Uterus (tissue), 4 donors: ENCODE measurements around the gene CARD11. TPM values are rescaled to one million over a fixed set of nuclear protein-coding genes. Genes with fewer than 3 reads are reported as not detected.
"Not testable (repeated sequence)": the region's sequence is repeated elsewhere in the genome, so short reads cannot be mapped to it uniquely, and the experiment has no call there.

Source experiments
- DNase-seq, 2 donors: peaks; one replicate each; pipeline ENCODE4 v3.0.0-alpha.2; 2019 to 2020
- H3K27ac ChIP-seq, 2 donors: fragments of 200-600 bp; sonication (generic); 1 replicate in 1 of 2; 2 replicates in 1 of 2; pipeline ENCODE4 v1.5.1; 2016 to 2018
- H3K27me3 ChIP-seq, 2 donors: fragments of 200-600 bp; sonication (generic); one replicate each; pipeline ENCODE4 v1.5.1; 2018 to 2019; ENCODE audit warnings: control low read depth in 1 of 2
- H3K36me3 ChIP-seq, 2 donors: fragments of 200-600 bp; sonication (generic); one replicate each; pipeline ENCODE4 v1.5.1; 2019; ENCODE audit warnings: control low read depth in 1 of 2
- H3K4me1 ChIP-seq, 2 donors: fragments of 200-600 bp; sonication (generic); one replicate each; pipeline ENCODE4 v1.5.1; 2018 to 2019; ENCODE audit warnings: control low read depth in 1 of 2
- H3K4me3 ChIP-seq, 2 donors: fragments of 200-600 bp; sonication (generic); 1 replicate in 1 of 2; 2 replicates in 1 of 2; pipeline ENCODE4 v1.5.1; 2018 to 2019; ENCODE audit warnings: mild to moderate bottlenecking in 1 of 2
- H3K9me3 ChIP-seq, 2 donors: fragments of 200-600 bp; sonication (generic); one replicate each; pipeline ENCODE4 v1.5.1; 2019; ENCODE audit warnings: control low read depth in 1 of 2
- CTCF ChIP-seq, 4 experiments: fragments of 200-600 bp in 2 of 4; fragments of 450-650 bp in 2 of 4; sonication (generic) in 2 of 4; IDR thresholded peaks; one replicate each; pipeline ENCODE4 v1.5.1; 2016 to 2019; ENCODE audit warnings: antibody characterized with exemption in 4 of 4, mild to moderate bottlenecking in 2 of 4, moderate library complexity in 1 of 4
- POLR2A ChIP-seq, 2 donors: fragments of 450-650 bp; IDR thresholded peaks; one replicate each; pipeline ENCODE4 v1.6.1; 2016; ENCODE audit warnings: antibody characterized with exemption in 2 of 2, mild to moderate bottlenecking in 1 of 2, moderate library complexity in 1 of 2
- intact Hi-C: fragments of 100-400 bp; cut with DNase I; formaldehyde crosslinking; loops from one replicate; pipeline ENCODE4 v1.15.1; 2023; ENCODE audit warnings: low total_unique reads
- total RNA-seq, 4 donors: library from RNA; depleted of rRNA in 3 of 4; stranded (reverse); fragments of >200 nt in 3 of 4; gene quantifications; one replicate each; pipeline versions ENCODE4 v1.1.0 to v1.2.4, GENCODE V29; 2014 to 2023
- donor health status: DM: yes; HTN: yes; CAD: no.

Gene CARD11
- total RNA-seq, 4 donors from 2014 or later: 0.95 to 1.0 TPM; not detected in 2

- no peak for TF ChIP-seq CTCF (IDR thresholded peaks at IDR 0.05)
- TF ChIP-seq POLR2A (IDR thresholded peaks at IDR 0.05): no peak
- Histone ChIP-seq H3K36me3 (no peaks in the 10 kb centered on the region), H3K27ac (no peak overlapping the region), H3K4me1 (no peaks in the 10 kb centered on the region), H3K27me3 (no peaks in the 10 kb centered on the region), H3K4me3 (no peak overlapping the region), H3K9me3 (peaks cover 0 to 4% of the 10 kb centered on the region in 2 donors)
- intact Hi-C loops: no loop called here
- no peak for DNase-seq
Measured at GRCh38 chr7:2964208-2964607, 79.5 kb downstream of the CARD11 start.

- H3K4me1 ChIP-seq: no peaks in the 10 kb centered on the region
- H3K4me3 ChIP-seq: no peak overlapping the region
- no peak for TF ChIP-seq POLR2A (IDR thresholded peaks at IDR 0.05)
- TF ChIP-seq CTCF (IDR thresholded peaks at IDR 0.05): no peak
- H3K9me3 ChIP-seq: peaks cover 0 to 4% of the 10 kb centered on the region in 2 donors
- H3K27ac ChIP-seq: no peak overlapping the region
- intact Hi-C loops: no loop called here
- no peaks in the 10 kb centered on the region for H3K27me3 ChIP-seq
- no peak for DNase-seq
- H3K36me3 ChIP-seq: no peaks in the 10 kb centered on the region
Measured at GRCh38 chr7:2962865-2963264, 80.8 kb downstream of the CARD11 start.

- no peak for DNase-seq
- no peaks in the 10 kb centered on the region for H3K27me3 ChIP-seq
- intact Hi-C loops: no loop called here
- no peaks in the 10 kb centered on the region for H3K4me1 ChIP-seq
- no peaks in the 10 kb centered on the region for H3K36me3 ChIP-seq
- H3K9me3 ChIP-seq: no peaks in the 10 kb centered on the region
- H3K4me3 ChIP-seq: no peak overlapping the region
- TF ChIP-seq POLR2A (IDR thresholded peaks at IDR 0.05) (no peak), CTCF (IDR thresholded peaks at IDR 0.05) (no peak)
- no peak overlapping the region for H3K27ac ChIP-seq
Measured at GRCh38 chr7:2959828-2960599, 83.7 kb downstream of the CARD11 start.

GRCh38 chr7:2959103-2959680 is 84.5 kb downstream of the CARD11 start:
- no peak for TF ChIP-seq POLR2A (IDR thresholded peaks at IDR 0.05)
- no peak for TF ChIP-seq CTCF (IDR thresholded peaks at IDR 0.05)
- no peak overlapping the region for H3K4me3 ChIP-seq
- no peaks in the 10 kb centered on the region for H3K27me3 ChIP-seq
- no peaks in the 10 kb centered on the region for H3K36me3 ChIP-seq
- DNase-seq: no peak
- no peaks in the 10 kb centered on the region for H3K9me3 ChIP-seq
- no peak overlapping the region for H3K27ac ChIP-seq
- no peaks in the 10 kb centered on the region for H3K4me1 ChIP-seq
- intact Hi-C loops: no loop called here

GRCh38 chr7:2958416-2959102 is 85.1 kb downstream of the CARD11 start:
- Histone ChIP-seq H3K36me3 (no peaks in the 10 kb centered on the region), H3K27me3 (no peaks in the 10 kb centered on the region), H3K9me3 (no peaks in the 10 kb centered on the region), H3K4me1 (no peaks in the 10 kb centered on the region), H3K27ac (no peak overlapping the region), H3K4me3 (no peak overlapping the region)
- no peak for DNase-seq
- TF ChIP-seq CTCF (IDR thresholded peaks at IDR 0.05) (no peak), POLR2A (IDR thresholded peaks at IDR 0.05) (no peak)
- intact Hi-C loops: no loop called here

- H3K36me3 ChIP-seq, H3K9me3 ChIP-seq, H3K4me3 ChIP-seq, DNase-seq, H3K27me3 ChIP-seq, intact Hi-C loops, H3K27ac ChIP-seq, H3K4me1 ChIP-seq: not testable (repeated sequence)
Measured at GRCh38 chr7:2957369-2957727, 86.3 kb downstream of the CARD11 start.
